ENCODE measurements around the gene PALD1. TPM values are rescaled to one million over a fixed set of nuclear protein-coding genes. Genes with fewer than 3 reads are reported as not detected.

PALD1 gene
- total RNA-seq, 1 donor: not detected

DNA sequence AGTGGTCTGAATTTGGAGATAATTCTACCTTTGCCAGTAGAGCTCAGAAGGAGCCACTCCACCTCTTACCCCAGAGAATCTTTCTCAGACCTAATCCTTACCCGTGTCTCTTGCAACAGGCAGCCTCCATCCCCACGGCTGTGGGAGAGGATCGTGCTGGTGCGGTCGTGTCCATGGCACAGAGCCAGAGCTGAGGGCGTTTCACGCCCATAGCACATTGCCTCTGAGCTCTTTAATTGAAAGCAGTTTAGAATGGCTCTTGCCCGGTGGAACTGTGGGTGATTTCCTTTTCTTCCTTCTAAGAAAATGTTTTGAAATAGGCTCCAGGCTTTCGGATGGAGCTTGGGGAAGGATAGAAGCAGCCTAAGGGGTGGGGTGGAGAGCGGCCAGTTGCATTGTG lies 82.5 kb downstream of the PALD1 start:
- DNase-seq (ENCODE audit: low read depth): peak; percentile 78
- TF ChIP-seq, protein P1, sequence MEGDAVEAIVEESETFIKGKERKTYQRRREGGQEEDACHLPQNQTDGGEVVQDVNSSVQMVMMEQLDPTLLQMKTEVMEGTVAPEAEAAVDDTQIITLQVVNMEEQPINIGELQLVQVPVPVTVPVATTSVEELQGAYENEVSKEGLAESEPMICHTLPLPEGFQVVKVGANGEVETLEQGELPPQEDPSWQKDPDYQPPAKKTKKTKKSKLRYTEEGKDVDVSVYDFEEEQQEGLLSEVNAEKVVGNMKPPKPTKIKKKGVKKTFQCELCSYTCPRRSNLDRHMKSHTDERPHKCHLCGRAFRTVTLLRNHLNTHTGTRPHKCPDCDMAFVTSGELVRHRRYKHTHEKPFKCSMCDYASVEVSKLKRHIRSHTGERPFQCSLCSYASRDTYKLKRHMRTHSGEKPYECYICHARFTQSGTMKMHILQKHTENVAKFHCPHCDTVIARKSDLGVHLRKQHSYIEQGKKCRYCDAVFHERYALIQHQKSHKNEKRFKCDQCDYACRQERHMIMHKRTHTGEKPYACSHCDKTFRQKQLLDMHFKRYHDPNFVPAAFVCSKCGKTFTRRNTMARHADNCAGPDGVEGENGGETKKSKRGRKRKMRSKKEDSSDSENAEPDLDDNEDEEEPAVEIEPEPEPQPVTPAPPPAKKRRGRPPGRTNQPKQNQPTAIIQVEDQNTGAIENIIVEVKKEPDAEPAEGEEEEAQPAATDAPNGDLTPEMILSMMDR (IDR thresholded peaks at IDR 0.05; ENCODE audit: insufficient read depth, low read depth, low read length): no peak
- H3K4me3 ChIP-seq (ENCODE audit: low read depth, low read length): no peak overlapping the region

DNA sequence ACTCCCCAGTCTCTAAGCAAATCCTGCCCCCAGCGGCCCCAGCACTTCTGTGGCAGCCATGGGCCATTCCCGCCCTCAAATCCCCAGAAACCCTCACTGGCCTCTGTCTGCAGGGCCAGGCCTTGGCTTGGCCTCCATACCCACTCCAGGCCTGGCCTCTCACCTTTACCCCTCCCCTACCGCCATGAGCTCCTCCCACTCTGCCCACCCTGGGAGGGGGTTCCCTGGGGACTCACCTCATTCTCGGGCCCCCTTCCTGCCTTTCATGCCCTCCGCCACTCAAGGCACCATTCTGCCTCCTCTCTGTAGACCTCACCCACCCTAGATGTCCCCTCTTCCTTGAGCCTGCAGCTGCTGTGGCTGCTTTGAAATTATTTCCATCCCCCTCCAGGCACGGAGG lies 83.0 kb downstream of the PALD1 start:
- no peak overlapping the region for H3K4me3 ChIP-seq (ENCODE audit: low read depth, low read length)
- DNase-seq (ENCODE audit: low read depth): no peak
- TF ChIP-seq, protein P1 (IDR thresholded peaks at IDR 0.05; ENCODE audit: insufficient read depth, low read depth, low read length): no peak

DNA sequence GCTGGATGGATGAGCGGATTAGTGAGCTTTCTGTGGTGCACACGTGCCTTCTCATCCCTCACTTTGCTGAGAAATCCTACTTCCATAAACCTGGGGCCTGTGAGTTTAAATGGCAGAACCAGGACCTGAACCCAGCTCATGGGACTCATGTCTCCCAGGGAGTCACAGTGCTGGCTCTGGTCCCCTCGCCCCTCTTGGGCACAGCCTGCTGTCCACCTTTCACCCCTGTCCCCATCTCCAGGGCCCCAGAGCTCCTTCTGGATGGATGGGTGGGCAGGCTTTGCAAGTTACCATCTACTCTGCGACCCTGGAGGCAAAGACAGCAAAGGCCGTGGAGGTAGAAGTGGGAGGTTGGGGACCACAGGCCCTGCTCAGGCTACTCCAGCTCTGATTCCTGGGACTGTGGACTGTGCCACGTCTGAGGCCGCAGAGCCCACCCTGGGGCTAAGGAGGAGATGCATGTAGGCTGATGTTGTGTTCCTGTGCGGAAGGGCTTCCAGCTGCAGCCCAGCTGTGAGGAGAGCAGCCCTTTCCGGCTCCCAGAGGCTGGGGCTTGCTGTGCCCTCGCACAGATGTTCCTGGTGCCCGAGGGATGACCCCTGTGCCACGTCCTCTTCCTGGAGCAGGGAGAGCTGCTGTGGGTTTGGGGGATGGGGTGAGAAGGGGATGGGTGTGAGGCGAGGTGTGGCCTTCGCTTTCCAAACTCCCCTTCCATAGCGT lies 83.6 kb downstream of the PALD1 start:
- no peak overlapping the region for H3K4me3 ChIP-seq (ENCODE audit: low read depth, low read length)
- peak; percentile 85 for DNase-seq (ENCODE audit: low read depth)
- TF ChIP-seq, protein P1 (IDR thresholded peaks at IDR 0.05; ENCODE audit: insufficient read depth, low read depth, low read length): no peak

DNA sequence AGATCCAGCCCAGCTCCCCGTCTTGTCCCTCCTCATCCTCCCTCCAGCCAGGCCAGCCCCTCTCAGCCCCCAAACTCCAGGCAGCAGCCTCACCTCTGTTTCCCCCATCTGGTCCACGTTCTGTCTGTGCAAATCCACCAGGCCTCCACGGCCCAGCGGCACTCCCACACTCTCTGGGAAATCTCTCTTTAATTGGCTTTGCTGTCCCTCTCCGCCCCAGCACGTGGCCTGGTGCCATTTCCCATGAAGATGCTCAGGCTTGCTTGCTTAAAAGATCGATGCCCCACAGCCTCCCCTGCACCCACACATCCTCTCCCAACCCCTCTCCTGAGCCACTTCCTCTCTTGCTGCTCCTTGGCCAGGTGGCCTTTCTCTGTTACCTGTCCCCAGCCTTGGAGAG lies 84.7 kb downstream of the PALD1 start:
- TF ChIP-seq, protein P1 (IDR thresholded peaks at IDR 0.05; ENCODE audit: insufficient read depth, low read depth, low read length): no peak
- no peak for DNase-seq (ENCODE audit: low read depth)

DNA sequence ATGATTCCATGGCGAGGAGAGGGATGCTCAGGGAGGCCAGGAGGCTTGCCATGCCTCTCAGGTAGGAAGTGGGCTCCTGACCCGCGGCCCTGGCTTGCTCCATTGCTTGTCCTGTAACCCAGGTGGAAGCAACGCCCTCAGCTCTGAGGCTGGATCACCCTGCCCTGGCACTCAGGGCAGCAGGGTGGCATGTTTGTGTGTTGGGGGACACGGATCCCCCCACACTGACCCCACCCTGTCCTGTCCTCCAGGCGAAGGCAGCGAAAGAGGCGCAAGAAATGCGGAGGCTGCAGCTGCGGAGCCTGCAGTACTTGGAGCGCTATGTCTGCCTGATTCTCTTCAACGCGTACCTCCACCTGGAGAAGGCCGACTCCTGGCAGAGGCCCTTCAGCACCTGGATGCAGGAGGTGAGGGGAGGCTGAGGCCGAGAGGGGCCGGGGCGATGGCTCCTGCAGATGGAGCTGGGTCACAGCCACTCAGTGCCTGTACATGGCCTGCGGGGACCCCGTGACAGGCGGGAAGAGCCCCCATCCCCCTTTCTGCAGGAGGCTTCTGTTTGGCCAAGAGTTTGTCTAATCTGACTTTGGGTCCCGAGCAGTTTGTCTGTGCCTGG lies 85.7 kb downstream of the PALD1 start:
- TF ChIP-seq, protein P1 (IDR thresholded peaks at IDR 0.05; ENCODE audit: insufficient read depth, low read depth, low read length): no peak
- no peak overlapping the region for H3K4me3 ChIP-seq (ENCODE audit: low read depth, low read length)
- no peak for DNase-seq (ENCODE audit: low read depth)

More for the DNA sequence above, 84.7 kb downstream of the PALD1 start:
- no peak overlapping the region for H3K4me3 ChIP-seq (ENCODE audit: low read depth, low read length)

DNA sequence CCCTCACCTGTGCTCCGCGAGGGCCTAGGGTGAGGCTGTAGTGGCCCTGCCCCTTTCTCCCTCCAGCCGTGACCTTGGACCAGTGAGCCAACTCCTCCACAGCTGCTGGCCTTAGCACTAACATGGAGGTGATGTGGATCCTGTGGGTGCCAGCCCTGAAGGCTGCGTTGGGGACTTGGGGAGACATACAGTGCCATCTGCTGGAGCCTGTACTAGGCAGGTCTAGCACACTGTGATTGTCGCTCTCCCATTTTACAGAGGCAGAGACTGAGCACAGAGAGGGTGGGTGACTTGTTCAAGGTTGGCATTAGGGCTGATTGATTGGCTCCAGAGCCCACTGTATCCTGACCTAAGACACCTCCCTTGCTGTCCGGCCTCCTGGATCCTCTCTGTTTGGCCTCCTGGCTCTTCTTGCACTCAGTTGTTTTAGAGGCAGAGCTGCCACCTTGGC lies 86.4 kb downstream of the PALD1 start:
- TF ChIP-seq, protein P1 (IDR thresholded peaks at IDR 0.05; ENCODE audit: insufficient read depth, low read depth, low read length): no peak
- DNase-seq (ENCODE audit: low read depth): no peak
- no peak overlapping the region for H3K4me3 ChIP-seq (ENCODE audit: low read depth, low read length)
